SK-N-SH (cell line): ENCODE data around the gene HDAC7. TPM values are rescaled to one million over a fixed set of nuclear protein-coding genes. Genes with fewer than 3 reads are reported as not detected.

Experiments used
- CTCF ChIA-PET: fragments of 300-600, 350-600 bp; formaldehyde crosslinking; extraction: SDS; loops from one replicate; lab custom pipeline; 2021; lab: Yijun Ruan, JAX
- POLR2A ChIA-PET: fragments of 350-600 bp; sonication (Branson Sonifier 250); formaldehyde crosslinking; extraction: SDS; loops from one replicate; lab custom pipeline; 2020; ENCODE audit warnings: antibody characterized with exemption, inconsistent platforms; lab: Yijun Ruan, JAX
- DNase-seq: peaks from one replicate; pipeline ENCODE4 v3.0.0; 2012
- H2AFZ ChIP-seq: fragments of 200-600 bp; sonication (generic); 2 replicates; pipeline ENCODE4 v1.8.1; 2016; ENCODE audit warnings: antibody characterized with exemption, mild to moderate bottlenecking, low read depth
- H3F3A ChIP-seq: fragments of 200-600 bp; sonication (generic); replicated peaks from 2 replicates; pipeline ENCODE3; 2016; ENCODE audit warnings: antibody characterized with exemption, mild to moderate bottlenecking; ENCODE audit not compliant: insufficient read depth
- H3K27ac ChIP-seq, 2 experiments: fragments of 200-500 bp in 1 of 2; fragments of 200-600 bp in 1 of 2; sonication (Bioruptor generic) in 1 of 2; sonication (generic), shearing (Covaris generic) in 1 of 2; 2 replicates each; pipeline versions ENCODE4 v1.5.1 to v1.6.1; 2014 to 2016; ENCODE audit warnings: low read depth in 2 of 2, inconsistent platforms in 1 of 2, low read length in 1 of 2, mild to moderate bottlenecking in 1 of 2, mixed read lengths in 1 of 2
- H3K27me3 ChIP-seq: fragments of 200-600 bp; sonication (generic), shearing (Covaris generic); 2 replicates; pipeline ENCODE4 v1.6.1; 2016; ENCODE audit warnings: mixed run types; ENCODE audit not compliant: insufficient read depth
- H3K36me3 ChIP-seq, 2 experiments: fragments of 200-500 bp in 1 of 2; fragments of 200-600 bp in 1 of 2; sonication (Bioruptor generic) in 1 of 2; sonication (generic) in 1 of 2; replicated peaks in 1 of 2; 2 replicates each; pipeline versions ENCODE3 to v1.5.1; 2014 to 2016; ENCODE audit warnings: low read length in 1 of 2, mild to moderate bottlenecking in 1 of 2; ENCODE audit not compliant: insufficient read depth in 2 of 2, control insufficient read depth in 1 of 2
- H3K4me1 ChIP-seq, 2 experiments: fragments of 200-500 bp in 1 of 2; fragments of 200-600 bp in 1 of 2; sonication (Bioruptor generic) in 1 of 2; sonication (generic), shearing (Covaris generic) in 1 of 2; 2 replicates each; pipeline versions ENCODE4 v1.5.1 to v1.6.1; 2014 to 2016; ENCODE audit warnings: low read depth in 1 of 2, low read length in 1 of 2, mixed run types in 1 of 2; ENCODE audit not compliant: insufficient read depth in 2 of 2, control insufficient read depth in 1 of 2
- H3K4me2 ChIP-seq: fragments of 200-600 bp; sonication (generic), shearing (Covaris generic); 2 replicates; pipeline ENCODE4 v1.6.1; 2017; ENCODE audit warnings: mixed run types
- H3K4me3 ChIP-seq, 2 experiments: fragments of 200-500 bp in 1 of 2; fragments of 200-600 bp in 1 of 2; sonication (Bioruptor generic) in 1 of 2; sonication (generic), shearing (Covaris generic) in 1 of 2; 2 replicates each; pipeline versions ENCODE4 v1.5.1 to v1.8.1; 2014 to 2016; ENCODE audit warnings: low read depth in 2 of 2, inconsistent platforms in 1 of 2, low read length in 1 of 2, mild to moderate bottlenecking in 1 of 2, mixed read lengths in 1 of 2, moderate library complexity in 1 of 2
- H3K79me2 ChIP-seq: fragments of 200-600 bp; sonication (generic); 2 replicates; pipeline ENCODE4 v1.8.1; 2017; ENCODE audit warnings: mild to moderate bottlenecking; ENCODE audit not compliant: insufficient read depth
- H3K9ac ChIP-seq: fragments of 200-600 bp; sonication (generic); 2 replicates; pipeline ENCODE4 v1.6.1; 2017; ENCODE audit warnings: mixed run types
- H3K9me2 ChIP-seq: fragments of 200-600 bp; sonication (generic); 2 replicates; pipeline ENCODE4 v1.6.1; 2017; ENCODE audit warnings: mixed run types
- H3K9me3 ChIP-seq: fragments of 200-600 bp; sonication (generic); 2 replicates; pipeline ENCODE4 v1.6.1; 2017; ENCODE audit warnings: mixed run types, mild to moderate bottlenecking, moderate library complexity
- H4K20me1 ChIP-seq: fragments of 200-600 bp; sonication (generic); 2 replicates; pipeline ENCODE4 v1.6.1; 2017; ENCODE audit warnings: mild to moderate bottlenecking, mixed run types; ENCODE audit not compliant: insufficient read depth
- CHD2 ChIP-seq: fragments of 150-350 bp; IDR thresholded peaks from 2 replicates; pipeline ENCODE4 v1.6.1; 2018; ENCODE audit warnings: low read length; ENCODE audit not compliant: partially characterized antibody
- CTCF ChIP-seq: fragments of 200-600 bp; sonication (generic); IDR thresholded peaks from 2 replicates; pipeline ENCODE4 v1.6.1; 2017; ENCODE audit warnings: antibody characterized with exemption, mild to moderate bottlenecking, moderate library complexity
- ELF1 ChIP-seq: IDR thresholded peaks from 2 replicates; pipeline ENCODE4 v1.4.0; 2012
- EP300 ChIP-seq, 2 experiments: IDR thresholded peaks; 2 replicates each; pipeline versions ENCODE4 v1.4.0 to v1.6.1; 2012; ENCODE audit warnings: borderline replicate concordance in 1 of 2, low read depth in 1 of 2, low read length in 1 of 2
- EZH2phosphoT487 ChIP-seq: fragments of 200-600 bp; sonication (generic); IDR thresholded peaks from 2 replicates; pipeline ENCODE4 v1.6.1; 2017; ENCODE audit warnings: low read depth, mixed run types, mild to moderate bottlenecking, antibody characterized with exemption, moderate library complexity, borderline replicate concordance
- FOXJ3 ChIP-seq: sonication (generic); formaldehyde crosslinking; IDR thresholded peaks from 2 replicates; pipeline ENCODE4 v1.5.1; 2020; ENCODE audit warnings: mild to moderate bottlenecking, missing genetic modification reagents
- GABPA ChIP-seq: IDR thresholded peaks from 2 replicates; pipeline ENCODE4 v1.4.0; 2012; ENCODE audit warnings: low read depth, mild to moderate bottlenecking
- GATA2 ChIP-seq: sonication (generic); formaldehyde crosslinking; IDR thresholded peaks from 2 replicates; pipeline ENCODE4 v1.5.0; 2020; ENCODE audit warnings: mild to moderate bottlenecking, missing genetic modification reagents
- IRF3 ChIP-seq: fragments of 150-350 bp; IDR thresholded peaks from 2 replicates; pipeline ENCODE4 v1.6.1; 2016; ENCODE audit warnings: mild to moderate bottlenecking, low read depth, low read length
- REST ChIP-seq: IDR thresholded peaks from 2 replicates; pipeline ENCODE4 v1.6.1; 2012; ENCODE audit warnings: mild to moderate bottlenecking, low read depth, low read length, moderate library complexity
- RFX5 ChIP-seq: IDR thresholded peaks from 2 replicates; pipeline ENCODE4 v1.6.1; 2012; ENCODE audit warnings: mild to moderate bottlenecking, improper control_type of control experiment, low read length
- SIN3A ChIP-seq: IDR thresholded peaks from 2 replicates; pipeline ENCODE4 v1.6.1; 2012; ENCODE audit warnings: low read depth, mild to moderate bottlenecking, low read length, moderate library complexity, borderline replicate concordance
- TAF1 ChIP-seq: IDR thresholded peaks from 2 replicates; pipeline ENCODE4 v1.6.1; 2012; ENCODE audit warnings: low read depth, mild to moderate bottlenecking, low read length, moderate library complexity, borderline replicate concordance
- TEAD4 ChIP-seq: IDR thresholded peaks from 2 replicates; pipeline ENCODE4 v1.4.0; 2012; ENCODE audit warnings: mild to moderate bottlenecking, borderline replicate concordance; ENCODE audit not compliant: insufficient read depth
- USF1 ChIP-seq: IDR thresholded peaks from 2 replicates; pipeline ENCODE4 v1.4.0; 2012; ENCODE audit warnings: low read depth, borderline replicate concordance
- USF2 ChIP-seq: fragments of 150-350 bp; IDR thresholded peaks from 2 replicates; pipeline ENCODE4 v1.6.1; 2017; ENCODE audit warnings: antibody characterized with exemption, low read length, low read depth, borderline replicate concordance
- YY1 ChIP-seq: IDR thresholded peaks from 2 replicates; pipeline ENCODE4 v1.4.0; 2012; ENCODE audit warnings: low read depth, mild to moderate bottlenecking
- WGBS: methylation state at CpG from one replicate; pipeline ENCODE4 v1.1.6; 2017; ENCODE audit warnings: low lambda C conversion rate; 5-methylcytosine and 5-hydroxymethylcytosine counted together
- polyA plus RNA-seq, 3 experiments: library from polyadenylated mRNA; depleted of rRNA; stranded (reverse); fragments of >200 nt; gene quantifications; 2 replicates each; pipeline ENCODE4 v1.2.3, GENCODE V29; 2012

HDAC7 gene
- polyA plus RNA-seq, 1 of the 3 experiments (the other 2 are of a cell fraction), result 51.0 TPM

- CTCF ChIA-PET, result interaction anchor here (0.6 to 22.9 kb wide), 8 partner anchors 7 to 422 kb away, joined by 3 to 1294 read pairs (median 48); partner anchors contain the start of genes ENDOU, RAPGEF3 and RPAP3
- POLR2A ChIA-PET, result no interaction called here
- Histone ChIP-seq H3F3A (peaks cover 17% of the 10 kb centered on the region), H3K27me3 (no peaks in the 10 kb centered on the region), H3K9ac (no peak overlapping the region), H3K79me2 (no peaks in the 10 kb centered on the region), H4K20me1 (no peaks in the 10 kb centered on the region), H3K36me3 (no peaks in the 10 kb centered on the region), H2AFZ (no peak overlapping the region), H3K4me1 (peaks cover 18 to 50% of the 10 kb centered on the region in 2 experiments; a peak in 3 of 4 replicates), H3K9me2 (no peaks in the 10 kb centered on the region), H3K4me3 (no peak overlapping the region), H3K4me2 (no peak overlapping the region), H3K27ac (no peak overlapping the region; a peak in 1 of 4 replicates), H3K9me3 (no peaks in the 10 kb centered on the region)
- no peak for DNase-seq
- 98% methylated on average over 8 of the region's 10 CpGs for WGBS
- TF ChIP-seq FOXJ3, result no peak
Observed at GRCh38 chr12:47775100-47775911, 44.4 kb downstream of the HDAC7 start.

GRCh38 chr12:47774663-47775062 lies 45.0 kb downstream of the HDAC7 start:
- Histone ChIP-seq H3K36me3 (no peaks in the 10 kb centered on the region), H3K9me2 (no peaks in the 10 kb centered on the region), H3K9ac (no peak overlapping the region), H3K4me1 (peaks cover 18 to 50% of the 10 kb centered on the region in 2 experiments; a peak in 3 of 4 replicates), H3K79me2 (no peaks in the 10 kb centered on the region), H3F3A (peaks cover 11% of the 10 kb centered on the region), H3K27ac (no peak overlapping the region), H4K20me1 (no peaks in the 10 kb centered on the region), H3K4me3 (no peak overlapping the region; a peak in 1 of 4 replicates), H3K4me2 (no peak overlapping the region), H3K27me3 (no peaks in the 10 kb centered on the region), H3K9me3 (no peaks in the 10 kb centered on the region), H2AFZ (no peak overlapping the region)
- 99% methylated on average over 7 of the region's 7 CpGs for WGBS
- ChIA-PET POLR2A (no interaction called here), CTCF (interaction anchor here (0.7 to 22.9 kb wide), 7 partner anchors 7 to 423 kb away, joined by 3 to 1294 read pairs (median 90); partner anchors contain the start of genes ENDOU, RAPGEF3 and RPAP3)
- DNase-seq, result no peak
- TF ChIP-seq EP300 (IDR thresholded peaks at IDR 0.05; ENCODE audit: borderline replicate concordance in 1 of 2, low read depth in 1 of 2, low read length in 1 of 2) (no peak), REST (no peak), USF1 (no peak), ELF1 (no peak), RFX5 (no peak), GABPA (no peak), SIN3A (no peak), GATA2 (CRISPR knock-in tag) (no peak), TEAD4 (no peak), USF2 (no peak), EZH2phosphoT487 (no peak), CTCF (no peak), IRF3 (no peak), CHD2 (no peak), FOXJ3 (no peak), TAF1 (no peak), YY1 (no peak)
